Tibial artery (tissue), 4 donors: ENCODE data around the gene PI16.
A peak's percentile ranks its signal among the peaks of the same experiment; 100 is the strongest.

Source experiments
- DNase-seq, 2 donors: peaks; one replicate each; pipeline ENCODE4 v3.0.0-alpha.2; 2019
- H3K27ac ChIP-seq, 2 donors: fragments of 200-600 bp; sonication (generic) in 1 of 2; 1 replicate in 1 of 2; 2 replicates in 1 of 2; pipeline ENCODE4 v1.5.1; 2018 to 2019; ENCODE audit warnings: mild to moderate bottlenecking in 1 of 2
- H3K27me3 ChIP-seq, 2 donors: fragments of 200-600 bp; sonication (generic) in 1 of 2; one replicate each; pipeline versions ENCODE4 v1.5.1 to v1.6.0; 2016 to 2019
- H3K36me3 ChIP-seq, 3 donors: fragments of 200-600 bp; sonication (generic) in 2 of 3; one replicate each; pipeline ENCODE4 v1.5.1; 2016 to 2019; ENCODE audit warnings: mild to moderate bottlenecking in 2 of 3
- H3K4me1 ChIP-seq, 4 donors: fragments of 200-600 bp; sonication (generic) in 2 of 4; 1 replicate in 3 of 4; 2 replicates in 1 of 4; pipeline ENCODE4 v1.5.1; 2016 to 2019
- H3K4me3 ChIP-seq, 2 donors: fragments of 200-600 bp; sonication (generic) in 1 of 2; 1 replicate in 1 of 2; 2 replicates in 1 of 2; pipeline ENCODE4 v1.5.1; 2018 to 2019; ENCODE audit warnings: mild to moderate bottlenecking in 2 of 2
- H3K9me3 ChIP-seq, 3 donors: fragments of 200-600 bp; sonication (generic) in 1 of 3; one replicate each; pipeline ENCODE4 v1.5.1; 2016 to 2019
- CTCF ChIP-seq, 2 experiments: fragments of 200-600 bp in 1 of 2; fragments of 450-650 bp in 1 of 2; IDR thresholded peaks; one replicate each; pipeline ENCODE4 v1.5.1; 2017 to 2019; ENCODE audit warnings: antibody characterized with exemption in 2 of 2, mild to moderate bottlenecking in 1 of 2, moderate library complexity in 1 of 2
- intact Hi-C: fragments of 100-400 bp; cut with DNase I; formaldehyde crosslinking; loops from one replicate; pipeline ENCODE4 v1.15.0; 2023; ENCODE audit warnings: low total_unique reads

The PI16 gene

DNA sequence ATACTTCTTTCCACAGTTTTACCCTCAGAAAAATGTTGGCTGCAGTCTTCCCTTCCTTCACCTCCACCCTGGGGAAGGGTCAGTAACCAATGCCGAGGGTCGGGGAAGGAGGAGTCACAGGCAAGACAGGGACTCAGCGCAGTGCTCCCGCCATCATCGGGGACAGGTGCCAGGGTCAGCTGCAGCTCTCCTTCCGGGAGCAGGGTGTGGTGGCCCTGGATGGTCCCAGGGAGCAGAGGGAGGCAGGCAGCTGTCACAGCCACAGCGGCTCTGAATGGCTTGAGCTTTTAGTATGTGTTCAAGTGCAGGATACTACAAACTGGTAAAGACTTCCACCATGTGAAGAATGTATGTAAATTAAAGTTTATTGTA, 26.0 kb upstream of the PI16 start:
- H3K9me3 ChIP-seq, result no peaks in the 10 kb centered on the region
- peak overlapping the region in 1 of 2 donors; percentile 23 for H3K27ac ChIP-seq
- peaks cover 0 to 25% (median 16%) of the 10 kb centered on the region in 4 donors for H3K4me1 ChIP-seq
- no peak for DNase-seq
- TF ChIP-seq CTCF (IDR thresholded peaks at IDR 0.05), result no peak
- intact Hi-C loops, result no loop called here
- peaks cover 7 to 25% (median 24%) of the 10 kb centered on the region in 3 donors for H3K36me3 ChIP-seq
- H3K27me3 ChIP-seq, result no peaks in the 10 kb centered on the region
- no peak overlapping the region for H3K4me3 ChIP-seq

GRCh38 chr6:36929152-36929551, 25.4 kb upstream of the PI16 start:
- peaks cover 5 to 19% (median 17%) of the 10 kb centered on the region in 3 donors for H3K36me3 ChIP-seq
- no peak for TF ChIP-seq CTCF (IDR thresholded peaks at IDR 0.05)
- H3K27me3 ChIP-seq, result no peaks in the 10 kb centered on the region
- no peak for DNase-seq
- H3K4me3 ChIP-seq, result no peak overlapping the region
- H3K4me1 ChIP-seq, result peaks cover 0 to 28% (median 16%) of the 10 kb centered on the region in 4 donors
- no peak overlapping the region for H3K27ac ChIP-seq
- no peaks in the 10 kb centered on the region for H3K9me3 ChIP-seq
- intact Hi-C loops, result no loop called here

- Histone ChIP-seq H3K9me3 (no peaks in the 10 kb centered on the region), H3K27me3 (no peaks in the 10 kb centered on the region), H3K36me3 (peaks cover 2 to 15% (median 13%) of the 10 kb centered on the region in 3 donors), H3K4me1 (peaks cover 0 to 28% (median 16%) of the 10 kb centered on the region in 4 donors), H3K4me3 (no peak overlapping the region), H3K27ac (no peak overlapping the region)
- TF ChIP-seq CTCF (IDR thresholded peaks at IDR 0.05), result no peak
- DNase-seq, result no peak
- intact Hi-C loops, result loop anchor here (5.0 kb wide), 1 partner anchor 463 kb away; no protein-coding TSS in a partner anchor
These were observed 24.9 kb upstream of the PI16 start for GRCh38 chr6:36929607-36930006.

DNA sequence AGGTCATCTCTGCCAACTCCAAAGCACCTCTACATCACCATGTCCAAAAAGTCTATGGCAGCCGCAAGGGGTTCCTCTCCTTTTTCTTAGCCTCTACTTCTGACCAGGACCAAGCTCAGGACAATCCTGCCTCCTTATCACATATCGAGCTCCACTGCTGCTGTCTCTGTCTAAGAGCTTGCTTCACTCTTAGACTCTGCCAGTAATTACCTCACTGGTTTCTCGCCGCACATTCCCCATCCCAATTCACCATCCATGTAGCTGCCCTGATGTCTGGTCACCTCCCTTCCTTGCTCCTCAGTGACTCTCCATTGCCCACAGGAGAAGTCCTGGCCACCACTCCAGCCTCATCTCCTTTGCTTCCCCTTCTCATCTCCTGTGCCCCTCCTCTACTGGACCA, 24.1 kb upstream of the PI16 start:
- H3K36me3 ChIP-seq, result peaks cover 0 to 6% (median 4%) of the 10 kb centered on the region in 3 donors
- H3K27ac ChIP-seq, result no peak overlapping the region
- no peaks in the 10 kb centered on the region for H3K27me3 ChIP-seq
- H3K4me3 ChIP-seq, result no peak overlapping the region
- peaks cover 0 to 28% (median 16%) of the 10 kb centered on the region in 4 donors for H3K4me1 ChIP-seq
- no peak for TF ChIP-seq CTCF (IDR thresholded peaks at IDR 0.05)
- no peaks in the 10 kb centered on the region for H3K9me3 ChIP-seq
- intact Hi-C loops, result loop anchor here (5.0 kb wide), 1 partner anchor 462 kb away; no protein-coding TSS in a partner anchor
- DNase-seq, result no peak

DNA sequence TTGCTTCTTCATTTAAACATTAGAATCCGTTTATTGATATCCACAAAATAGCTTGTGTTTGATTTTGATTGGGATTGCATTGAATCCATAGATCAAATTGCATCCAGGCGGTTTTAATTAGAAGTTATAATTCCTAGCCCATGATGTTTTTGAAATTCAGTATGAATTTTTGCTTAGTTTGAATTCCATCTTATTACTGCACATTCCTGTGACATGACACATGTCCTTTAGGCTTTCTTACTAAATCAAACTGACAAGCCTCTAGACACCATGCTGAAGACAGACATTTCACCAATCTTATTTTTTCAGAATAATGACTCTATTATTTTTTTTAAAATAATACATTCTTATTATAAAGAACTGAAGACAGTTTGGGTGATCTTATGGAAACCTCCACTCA, 21.4 kb upstream of the PI16 start:
- no peak for TF ChIP-seq CTCF (IDR thresholded peaks at IDR 0.05)
- no peak overlapping the region for H3K4me3 ChIP-seq
- no peak overlapping the region for H3K27ac ChIP-seq
- DNase-seq, result no peak
- no peaks in the 10 kb centered on the region for H3K27me3 ChIP-seq
- intact Hi-C loops, result loop anchor here (5.0 kb wide), 1 partner anchor 459 kb away; no protein-coding TSS in a partner anchor
- no peaks in the 10 kb centered on the region for H3K36me3 ChIP-seq
- peaks cover 0 to 15% (median 4%) of the 10 kb centered on the region in 4 donors for H3K4me1 ChIP-seq
- no peaks in the 10 kb centered on the region for H3K9me3 ChIP-seq

GRCh38 chr6:36933519-36933918, 21.0 kb upstream of the PI16 start:
- Histone ChIP-seq H3K27ac (no peak overlapping the region), H3K27me3 (no peaks in the 10 kb centered on the region), H3K9me3 (no peaks in the 10 kb centered on the region), H3K4me3 (no peak overlapping the region), H3K36me3 (no peaks in the 10 kb centered on the region), H3K4me1 (peaks cover 0 to 11% (median under 1%) of the 10 kb centered on the region in 4 donors)
- no peak for TF ChIP-seq CTCF (IDR thresholded peaks at IDR 0.05)
- intact Hi-C loops, result loop anchor here (5.0 kb wide), 1 partner anchor 459 kb away; no protein-coding TSS in a partner anchor
- DNase-seq, result no peak
